ENCODE results near the gene CWC27. TPM values are rescaled to one million over a fixed set of nuclear protein-coding genes. Genes with fewer than 3 reads are reported as not detected.

Gene CWC27
- total RNA-seq, 1 donor from 2014 or later = 9.9 TPM

DNA sequence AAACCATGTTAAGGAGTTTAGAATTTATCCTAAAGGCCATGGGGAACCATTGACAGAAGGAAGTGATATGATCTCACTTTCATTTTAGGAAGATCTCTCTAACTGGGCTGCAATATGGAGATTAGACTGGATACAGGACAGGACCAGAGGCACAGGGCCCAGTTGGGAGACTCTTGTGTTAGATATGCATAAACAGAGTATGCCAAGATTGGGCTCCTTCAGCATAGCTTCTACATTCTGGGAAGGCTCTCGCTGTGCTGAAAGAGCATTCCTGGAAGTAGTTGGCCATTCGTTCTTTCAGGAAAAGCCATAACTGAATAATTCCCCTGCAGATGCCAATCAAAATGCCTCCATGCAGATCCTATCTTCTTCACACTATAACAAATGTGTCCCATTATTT is 204.5 kb downstream of the CWC27 start:
- Histone ChIP-seq H3K4me1 (ENCODE audit: control insufficient read depth in 3 of 3, insufficient read depth in 3 of 3, low read length in 3 of 3) (no peaks in the 10 kb centered on the region), H3K36me3 (ENCODE audit: control insufficient read depth in 3 of 3, insufficient read depth in 3 of 3, low read length in 3 of 3) (peaks cover 2 to 9% (median 4%) of the 10 kb centered on the region in 3 donors), H3K4me3 (ENCODE audit: low read length in 3 of 3) (no peak overlapping the region), H3K27ac (ENCODE audit: low read depth, low read length) (no peak overlapping the region), H3K9me3 (ENCODE audit: control insufficient read depth in 3 of 3, low read length in 3 of 3) (no peaks in the 10 kb centered on the region), H3K9ac (ENCODE audit: low read depth in 1 of 3, low read length in 3 of 3) (no peak overlapping the region), H3K27me3 (ENCODE audit: control insufficient read depth in 3 of 3, insufficient read depth in 3 of 3, low read length in 3 of 3) (no peaks in the 10 kb centered on the region)

DNA sequence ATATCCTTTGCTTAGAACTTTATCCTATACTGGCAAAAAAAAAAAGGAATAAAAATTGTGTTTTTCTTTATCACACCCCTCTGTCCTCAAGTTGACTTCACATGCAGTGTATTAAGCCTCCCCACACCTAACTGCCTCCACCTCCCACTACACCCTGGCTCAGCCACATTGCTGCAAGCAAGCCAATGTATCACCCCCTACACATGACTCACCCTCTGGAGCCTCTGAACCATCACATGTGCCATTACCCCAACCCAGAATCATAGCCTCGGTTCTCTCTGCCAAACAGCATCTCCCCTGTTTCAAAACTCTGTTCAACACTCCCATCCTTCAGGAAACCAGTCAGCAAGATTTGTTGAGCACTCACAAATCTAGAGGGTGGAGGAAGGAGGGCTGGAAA is 209.0 kb downstream of the CWC27 start:
- Histone ChIP-seq H3K9me3 (ENCODE audit: control insufficient read depth in 3 of 3, low read length in 3 of 3) (no peaks in the 10 kb centered on the region), H3K36me3 (ENCODE audit: control insufficient read depth in 3 of 3, insufficient read depth in 3 of 3, low read length in 3 of 3) (peaks cover 2 to 7% (median 4%) of the 10 kb centered on the region in 3 donors), H3K4me3 (ENCODE audit: low read length in 3 of 3) (no peak overlapping the region), H3K4me1 (ENCODE audit: control insufficient read depth in 3 of 3, insufficient read depth in 3 of 3, low read length in 3 of 3) (no peaks in the 10 kb centered on the region), H3K27ac (ENCODE audit: low read depth, low read length) (no peak overlapping the region), H3K9ac (ENCODE audit: low read depth in 1 of 3, low read length in 3 of 3) (no peak overlapping the region), H3K27me3 (ENCODE audit: control insufficient read depth in 3 of 3, insufficient read depth in 3 of 3, low read length in 3 of 3) (no peaks in the 10 kb centered on the region)

DNA sequence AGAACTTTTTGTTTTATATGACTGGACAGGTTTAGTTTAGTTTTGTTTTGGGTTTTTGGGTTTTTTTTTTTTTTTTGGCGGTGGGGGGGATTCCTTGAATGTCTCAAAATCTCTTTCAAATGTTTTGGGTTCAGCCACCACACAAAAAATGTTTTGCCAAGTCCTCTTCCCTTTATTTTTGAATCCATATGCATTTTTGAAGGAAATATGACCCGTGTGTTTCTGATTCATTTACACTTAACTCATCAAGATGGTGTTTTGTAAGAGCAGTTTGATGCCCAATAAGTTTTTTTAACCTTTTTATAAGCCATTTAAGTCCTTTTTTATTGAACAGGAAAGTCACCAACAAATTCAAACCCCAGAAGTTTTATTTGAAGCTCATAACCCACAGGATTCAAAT is 209.8 kb downstream of the CWC27 start:
- H3K4me1 ChIP-seq (ENCODE audit: control insufficient read depth in 3 of 3, insufficient read depth in 3 of 3, low read length in 3 of 3) = no peaks in the 10 kb centered on the region
- H3K27ac ChIP-seq (ENCODE audit: low read depth, low read length) = no peak overlapping the region
- no peaks in the 10 kb centered on the region for H3K9me3 ChIP-seq (ENCODE audit: control insufficient read depth in 3 of 3, low read length in 3 of 3)
- peaks cover 2 to 5% (median 4%) of the 10 kb centered on the region in 3 donors for H3K36me3 ChIP-seq (ENCODE audit: control insufficient read depth in 3 of 3, insufficient read depth in 3 of 3, low read length in 3 of 3)
- H3K9ac ChIP-seq (ENCODE audit: low read depth in 1 of 3, low read length in 3 of 3) = no peak overlapping the region
- no peak overlapping the region for H3K4me3 ChIP-seq (ENCODE audit: low read length in 3 of 3)
- H3K27me3 ChIP-seq (ENCODE audit: control insufficient read depth in 3 of 3, insufficient read depth in 3 of 3, low read length in 3 of 3) = no peaks in the 10 kb centered on the region

DNA sequence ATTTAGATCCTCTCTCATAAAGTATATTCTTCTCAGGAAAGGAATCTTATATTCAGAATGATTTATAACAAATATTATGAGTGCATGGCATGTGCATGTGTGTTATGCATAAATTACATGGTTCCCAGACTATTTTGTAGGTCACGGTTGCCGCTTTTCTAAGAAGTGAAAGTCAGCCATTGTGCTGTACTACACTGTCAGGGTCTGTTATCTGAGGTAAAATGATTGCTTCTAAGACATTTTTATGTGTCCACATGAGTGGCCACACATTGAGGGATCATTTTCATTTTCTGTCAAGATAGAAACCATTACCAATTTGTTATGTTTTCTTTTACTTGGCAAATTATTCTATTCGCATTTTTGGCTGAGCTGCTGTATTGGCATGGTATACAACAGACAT is 210.8 kb downstream of the CWC27 start:
- Histone ChIP-seq H3K27me3 (ENCODE audit: control insufficient read depth in 3 of 3, insufficient read depth in 3 of 3, low read length in 3 of 3) (no peaks in the 10 kb centered on the region), H3K9me3 (ENCODE audit: control insufficient read depth in 3 of 3, low read length in 3 of 3) (no peaks in the 10 kb centered on the region), H3K9ac (ENCODE audit: low read depth in 1 of 3, low read length in 3 of 3) (no peak overlapping the region), H3K36me3 (ENCODE audit: control insufficient read depth in 3 of 3, insufficient read depth in 3 of 3, low read length in 3 of 3) (peaks cover 2 to 5% (median 4%) of the 10 kb centered on the region in 3 donors), H3K27ac (ENCODE audit: low read depth, low read length) (no peak overlapping the region), H3K4me1 (ENCODE audit: control insufficient read depth in 3 of 3, insufficient read depth in 3 of 3, low read length in 3 of 3) (no peaks in the 10 kb centered on the region), H3K4me3 (ENCODE audit: low read length in 3 of 3) (no peak overlapping the region)

DNA sequence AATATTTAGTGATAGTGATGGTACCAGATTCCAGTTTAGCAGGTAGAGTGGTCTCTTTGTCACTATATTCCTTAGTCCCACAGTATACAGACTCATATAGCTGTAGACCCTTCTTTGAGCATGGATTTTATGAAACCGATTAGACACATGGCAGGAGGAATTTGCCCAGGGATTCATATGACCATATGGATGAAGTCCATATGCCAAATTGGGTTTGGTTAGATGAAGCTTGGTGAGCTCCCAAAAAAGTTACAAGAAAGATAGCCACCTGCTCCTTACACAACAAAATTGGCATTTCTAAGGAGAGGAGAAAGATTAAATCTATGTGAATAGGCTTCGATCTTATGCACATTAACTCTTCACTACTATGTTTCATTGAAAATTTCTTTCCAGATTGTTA is 211.4 kb downstream of the CWC27 start:
- Histone ChIP-seq H3K4me1 (ENCODE audit: control insufficient read depth in 3 of 3, insufficient read depth in 3 of 3, low read length in 3 of 3) (no peaks in the 10 kb centered on the region), H3K9me3 (ENCODE audit: control insufficient read depth in 3 of 3, low read length in 3 of 3) (no peaks in the 10 kb centered on the region), H3K27me3 (ENCODE audit: control insufficient read depth in 3 of 3, insufficient read depth in 3 of 3, low read length in 3 of 3) (no peaks in the 10 kb centered on the region), H3K9ac (ENCODE audit: low read depth in 1 of 3, low read length in 3 of 3) (no peak overlapping the region), H3K4me3 (ENCODE audit: low read length in 3 of 3) (no peak overlapping the region), H3K36me3 (ENCODE audit: control insufficient read depth in 3 of 3, insufficient read depth in 3 of 3, low read length in 3 of 3) (peaks cover 2 to 5% (median 4%) of the 10 kb centered on the region in 3 donors), H3K27ac (ENCODE audit: low read depth, low read length) (no peak overlapping the region)

DNA sequence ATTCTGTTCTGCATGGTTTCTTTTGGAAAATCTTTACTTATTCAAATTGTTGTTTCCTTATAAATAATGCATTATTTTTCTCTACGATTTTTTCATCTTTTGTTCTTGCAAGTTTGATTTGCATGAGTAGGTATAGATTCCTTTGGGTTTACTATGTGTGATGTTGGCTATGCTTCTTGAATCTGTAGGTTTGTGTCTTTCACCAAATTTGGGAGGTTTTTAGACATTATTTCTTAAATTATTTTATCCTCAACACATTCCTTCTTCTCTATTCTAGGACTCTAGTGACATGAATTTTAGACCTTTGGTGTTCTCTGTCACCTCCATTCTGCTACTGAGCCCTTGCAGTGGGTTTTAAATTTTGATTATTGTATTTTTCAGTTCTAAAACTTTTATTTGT is 219.0 kb downstream of the CWC27 start:
- Histone ChIP-seq H3K9me3 (ENCODE audit: control insufficient read depth in 3 of 3, low read length in 3 of 3) (no peaks in the 10 kb centered on the region), H3K4me3 (ENCODE audit: low read length in 3 of 3) (no peak overlapping the region), H3K9ac (ENCODE audit: low read depth in 1 of 3, low read length in 3 of 3) (no peak overlapping the region), H3K27ac (ENCODE audit: low read depth, low read length) (no peak overlapping the region), H3K4me1 (ENCODE audit: control insufficient read depth in 3 of 3, insufficient read depth in 3 of 3, low read length in 3 of 3) (no peaks in the 10 kb centered on the region), H3K36me3 (ENCODE audit: control insufficient read depth in 3 of 3, insufficient read depth in 3 of 3, low read length in 3 of 3) (peaks cover 0 to 2% (median 0%) of the 10 kb centered on the region in 3 donors), H3K27me3 (ENCODE audit: control insufficient read depth in 3 of 3, insufficient read depth in 3 of 3, low read length in 3 of 3) (no peaks in the 10 kb centered on the region)

DNA sequence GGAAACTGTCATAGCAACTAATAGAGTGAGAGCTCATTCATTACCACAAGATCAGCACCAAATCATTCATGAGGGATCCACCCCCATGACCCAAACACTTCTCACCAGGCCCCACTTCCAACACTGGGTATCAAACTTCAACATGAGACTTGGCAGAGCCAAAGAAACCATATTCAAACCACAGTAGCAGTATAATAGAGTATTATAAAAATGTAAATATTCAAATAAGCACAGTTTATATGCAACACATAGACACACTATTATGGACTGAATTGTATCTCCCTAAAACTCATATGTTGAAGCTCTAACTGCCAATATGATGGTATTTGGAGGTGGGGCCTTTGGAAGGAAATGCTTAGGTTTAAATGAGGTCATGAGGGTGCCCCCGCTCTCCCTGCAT is 240.5 kb downstream of the CWC27 start:
- Histone ChIP-seq H3K36me3 (ENCODE audit: control insufficient read depth in 3 of 3, insufficient read depth in 3 of 3, low read length in 3 of 3) (no peaks in the 10 kb centered on the region), H3K27me3 (ENCODE audit: control insufficient read depth in 3 of 3, insufficient read depth in 3 of 3, low read length in 3 of 3) (no peaks in the 10 kb centered on the region), H3K4me1 (ENCODE audit: control insufficient read depth in 3 of 3, insufficient read depth in 3 of 3, low read length in 3 of 3) (no peaks in the 10 kb centered on the region), H3K4me3 (ENCODE audit: low read length in 3 of 3) (no peak overlapping the region), H3K9ac (ENCODE audit: low read depth in 1 of 3, low read length in 3 of 3) (no peak overlapping the region), H3K9me3 (ENCODE audit: control insufficient read depth in 3 of 3, low read length in 3 of 3) (no peaks in the 10 kb centered on the region), H3K27ac (ENCODE audit: low read depth, low read length) (no peak overlapping the region)

DNA sequence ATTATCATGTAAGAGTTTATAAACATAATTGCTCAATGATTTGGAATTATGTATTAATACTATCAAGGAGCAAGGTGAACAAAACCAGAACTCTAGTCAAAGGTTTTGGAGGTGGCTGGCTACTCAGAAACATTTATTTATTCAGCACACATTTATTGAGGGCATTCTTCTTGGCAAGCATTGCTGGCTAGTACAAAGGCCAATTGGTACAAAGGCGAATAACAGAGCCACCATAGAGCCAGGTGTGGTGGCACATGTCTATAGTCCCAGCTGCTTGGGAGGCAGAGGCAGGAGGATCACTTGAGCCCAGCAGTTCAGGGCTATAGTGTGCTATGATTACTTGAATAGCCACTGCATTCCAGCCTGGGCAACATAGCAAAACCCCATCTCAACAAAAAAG is 242.1 kb downstream of the CWC27 start:
- no peaks in the 10 kb centered on the region for H3K9me3 ChIP-seq (ENCODE audit: control insufficient read depth in 3 of 3, low read length in 3 of 3)
- no peaks in the 10 kb centered on the region for H3K27me3 ChIP-seq (ENCODE audit: control insufficient read depth in 3 of 3, insufficient read depth in 3 of 3, low read length in 3 of 3)
- H3K36me3 ChIP-seq (ENCODE audit: control insufficient read depth in 3 of 3, insufficient read depth in 3 of 3, low read length in 3 of 3) = no peaks in the 10 kb centered on the region
- no peak overlapping the region for H3K4me3 ChIP-seq (ENCODE audit: low read length in 3 of 3)
- no peak overlapping the region for H3K9ac ChIP-seq (ENCODE audit: low read depth in 1 of 3, low read length in 3 of 3)
- peaks cover 0 to 4% (median 0%) of the 10 kb centered on the region in 3 donors for H3K4me1 ChIP-seq (ENCODE audit: control insufficient read depth in 3 of 3, insufficient read depth in 3 of 3, low read length in 3 of 3)
- H3K27ac ChIP-seq (ENCODE audit: low read depth, low read length) = no peak overlapping the region

DNA sequence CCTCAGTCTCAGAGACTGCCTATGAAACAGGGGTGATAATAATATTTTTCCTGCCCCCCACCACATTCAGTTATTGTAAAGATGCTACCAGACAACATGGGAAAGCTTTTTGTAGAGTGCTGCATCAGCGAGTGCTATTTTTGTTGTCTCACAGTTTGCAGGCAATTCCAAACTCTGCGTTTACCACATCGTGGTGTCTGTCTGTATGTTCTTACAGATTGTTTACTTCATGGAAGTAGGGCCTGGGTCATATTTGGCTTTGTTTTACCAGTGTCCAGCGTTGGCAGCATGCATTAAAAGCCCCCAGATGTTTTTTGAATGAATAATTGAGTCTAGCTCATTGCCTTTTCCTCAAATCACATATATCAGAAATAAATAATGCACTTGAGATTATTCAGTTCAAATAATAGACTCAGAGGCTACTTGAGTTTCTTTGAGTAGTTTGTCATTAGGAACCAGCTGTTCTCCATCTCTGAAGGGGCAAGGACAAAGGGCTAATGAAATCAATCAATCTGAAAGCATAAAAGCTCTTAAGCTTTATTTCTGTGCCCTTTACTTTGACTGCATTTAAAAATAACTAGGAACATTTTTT is 243.7 kb downstream of the CWC27 start:
- H3K4me1 ChIP-seq (ENCODE audit: control insufficient read depth in 3 of 3, insufficient read depth in 3 of 3, low read length in 3 of 3) = peaks cover 0 to 4% (median 0%) of the 10 kb centered on the region in 3 donors
- no peak overlapping the region for H3K27ac ChIP-seq (ENCODE audit: low read depth, low read length)
- H3K4me3 ChIP-seq (ENCODE audit: low read length in 3 of 3) = no peak overlapping the region
- H3K9ac ChIP-seq (ENCODE audit: low read depth in 1 of 3, low read length in 3 of 3) = no peak overlapping the region
- H3K27me3 ChIP-seq (ENCODE audit: control insufficient read depth in 3 of 3, insufficient read depth in 3 of 3, low read length in 3 of 3) = no peaks in the 10 kb centered on the region
- no peaks in the 10 kb centered on the region for H3K9me3 ChIP-seq (ENCODE audit: control insufficient read depth in 3 of 3, low read length in 3 of 3)
- H3K36me3 ChIP-seq (ENCODE audit: control insufficient read depth in 3 of 3, insufficient read depth in 3 of 3, low read length in 3 of 3) = no peaks in the 10 kb centered on the region

DNA sequence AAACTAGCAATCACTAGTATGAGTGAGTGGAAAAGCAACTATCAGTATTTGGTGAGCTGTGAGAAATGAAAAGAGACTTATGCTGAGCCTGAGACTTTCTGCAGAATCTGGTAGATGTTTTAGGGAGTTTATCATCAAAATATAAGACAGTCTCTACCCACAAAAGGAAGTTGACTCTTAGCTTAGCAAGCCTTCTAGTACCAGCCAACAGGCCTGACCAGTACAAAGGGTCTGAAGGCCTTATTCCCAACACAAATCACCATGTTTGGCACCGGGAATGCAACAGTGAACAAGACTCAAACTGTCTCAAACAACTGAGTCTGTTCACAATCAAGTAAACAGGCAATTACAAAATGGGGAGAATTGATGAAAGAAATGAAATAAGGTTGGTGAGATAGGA is 244.4 kb downstream of the CWC27 start:
- no peaks in the 10 kb centered on the region for H3K27me3 ChIP-seq (ENCODE audit: control insufficient read depth in 3 of 3, insufficient read depth in 3 of 3, low read length in 3 of 3)
- H3K36me3 ChIP-seq (ENCODE audit: control insufficient read depth in 3 of 3, insufficient read depth in 3 of 3, low read length in 3 of 3) = no peaks in the 10 kb centered on the region
- peaks cover 0 to 4% (median 0%) of the 10 kb centered on the region in 3 donors for H3K4me1 ChIP-seq (ENCODE audit: control insufficient read depth in 3 of 3, insufficient read depth in 3 of 3, low read length in 3 of 3)
- H3K9me3 ChIP-seq (ENCODE audit: control insufficient read depth in 3 of 3, low read length in 3 of 3) = no peaks in the 10 kb centered on the region
- no peak overlapping the region for H3K9ac ChIP-seq (ENCODE audit: low read depth in 1 of 3, low read length in 3 of 3)
- no peak overlapping the region for H3K4me3 ChIP-seq (ENCODE audit: low read length in 3 of 3)
- H3K27ac ChIP-seq (ENCODE audit: low read depth, low read length) = no peak overlapping the region

All from skeletal muscle tissue (tissue), 4 donors.